Stromal cell of bone marrow (primary cell): ENCODE results near the gene LHCGR.
"Not testable (repeated sequence)": the region's sequence is repeated elsewhere in the genome, so short reads cannot be mapped to it uniquely, and the experiment has no call there.

Experiments
- DNase-seq: peaks from one replicate; pipeline ENCODE4 v3.0.0-alpha.2; 2012; ENCODE audit warnings: low read depth

Gene LHCGR

DNA sequence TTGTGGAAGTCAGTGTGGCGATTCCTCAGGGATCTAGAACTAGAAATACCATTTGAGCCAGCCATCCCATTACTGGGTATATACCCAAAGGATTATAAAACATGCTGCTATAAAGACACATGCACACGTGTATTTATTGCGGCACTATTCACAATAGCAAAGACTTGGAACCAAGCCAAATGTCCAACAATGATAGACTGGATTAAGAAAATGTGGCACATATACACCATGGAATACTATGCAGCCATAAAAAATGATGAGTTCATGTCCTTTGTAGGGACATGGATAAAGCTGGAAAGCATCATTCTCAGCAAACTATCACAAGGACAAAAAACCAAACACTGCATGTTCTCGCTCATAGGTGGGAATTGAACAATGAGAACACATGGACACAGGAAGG is 16.3 kb downstream of the LHCGR start:
- DNase-seq: not testable (repeated sequence)

DNA sequence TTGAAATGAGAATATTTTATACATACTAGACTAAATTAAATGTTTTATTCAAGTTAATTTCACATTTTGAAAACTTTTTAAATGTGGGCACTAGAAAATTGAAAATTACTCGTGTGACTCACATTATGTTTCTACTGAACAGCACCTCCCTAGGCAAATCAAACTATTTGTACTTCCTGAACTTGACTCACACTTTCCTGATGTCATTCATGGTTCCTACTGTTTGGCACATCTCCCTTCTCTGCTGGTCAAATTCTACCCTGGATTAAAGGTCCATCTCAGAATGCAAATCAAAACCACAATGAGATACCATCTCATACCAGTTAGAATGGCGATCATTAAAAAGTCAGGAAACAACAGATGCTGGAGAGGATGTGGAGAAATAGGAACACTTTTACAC is 16.7 kb downstream of the LHCGR start:
- DNase-seq: peak; percentile 43

- DNase-seq: no peak
Measured at GRCh38 chr2:48736251-48736650, 19.3 kb downstream of the LHCGR start.

- DNase-seq: no peak
Measured at GRCh38 chr2:48734576-48735303, 20.8 kb downstream of the LHCGR start.

DNA sequence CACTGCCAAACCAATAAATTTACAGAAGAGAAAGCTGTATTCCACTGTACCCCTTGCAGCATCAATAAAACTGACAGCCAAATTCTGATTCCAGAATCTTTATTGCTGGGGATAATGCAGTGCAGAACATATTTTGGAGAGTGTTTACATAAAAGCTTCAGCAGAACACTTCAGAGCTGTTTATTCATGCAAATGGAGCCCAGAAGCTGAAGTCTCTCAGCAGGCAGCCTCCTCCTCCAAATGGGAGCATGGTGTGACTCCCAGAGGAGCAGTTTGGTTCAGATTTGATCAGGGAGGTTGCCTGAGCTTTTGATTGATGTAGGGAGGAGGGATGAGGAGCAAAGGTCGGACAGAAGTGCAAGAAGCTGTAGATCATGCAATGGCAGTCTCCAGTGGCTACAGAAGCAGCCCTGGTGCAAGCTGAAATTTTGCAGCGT is 22.4 kb downstream of the LHCGR start:
- DNase-seq: no peak

DNA sequence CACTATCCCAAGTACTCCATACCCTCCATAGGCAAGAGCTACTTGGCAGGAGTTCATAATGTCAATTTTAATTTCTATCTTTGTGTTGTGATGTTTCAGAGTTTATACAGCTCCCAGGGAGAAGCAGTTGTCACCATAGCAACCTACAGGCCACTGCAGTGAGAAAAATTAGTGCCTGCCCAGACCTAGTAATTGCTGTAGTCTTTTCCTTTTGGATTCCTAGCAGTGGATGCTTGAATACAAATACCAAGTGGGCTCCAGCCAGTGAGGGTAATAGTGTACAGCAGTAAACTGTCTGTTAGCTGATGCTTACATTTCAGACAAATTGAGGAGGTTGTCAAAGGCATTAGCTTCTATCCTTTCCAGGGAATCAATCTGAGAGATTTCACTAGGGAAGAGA is 26.7 kb downstream of the LHCGR start:
- DNase-seq: no peak

GRCh38 chr2:48728295-48728694 is 27.2 kb downstream of the LHCGR start:
- no peak for DNase-seq

DNA sequence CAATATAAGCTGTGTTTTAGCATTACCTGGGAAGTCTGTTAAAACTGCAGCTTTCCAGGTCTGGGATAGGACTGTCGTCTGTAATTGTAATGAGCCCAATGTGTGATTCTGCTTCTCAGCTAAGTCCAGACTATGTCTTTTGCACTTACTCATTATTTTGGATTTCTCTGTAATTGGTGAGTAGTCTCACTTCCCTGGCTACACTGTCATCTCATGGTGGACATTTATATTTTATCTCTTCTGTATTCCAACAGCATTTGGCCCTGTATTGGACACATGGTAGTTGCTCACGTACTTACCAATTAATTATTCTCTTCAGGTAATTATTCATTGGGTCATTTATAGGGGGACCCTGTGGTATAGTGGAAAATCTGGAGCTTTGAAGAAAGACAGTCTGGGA is 28.0 kb downstream of the LHCGR start:
- DNase-seq: no peak

DNA sequence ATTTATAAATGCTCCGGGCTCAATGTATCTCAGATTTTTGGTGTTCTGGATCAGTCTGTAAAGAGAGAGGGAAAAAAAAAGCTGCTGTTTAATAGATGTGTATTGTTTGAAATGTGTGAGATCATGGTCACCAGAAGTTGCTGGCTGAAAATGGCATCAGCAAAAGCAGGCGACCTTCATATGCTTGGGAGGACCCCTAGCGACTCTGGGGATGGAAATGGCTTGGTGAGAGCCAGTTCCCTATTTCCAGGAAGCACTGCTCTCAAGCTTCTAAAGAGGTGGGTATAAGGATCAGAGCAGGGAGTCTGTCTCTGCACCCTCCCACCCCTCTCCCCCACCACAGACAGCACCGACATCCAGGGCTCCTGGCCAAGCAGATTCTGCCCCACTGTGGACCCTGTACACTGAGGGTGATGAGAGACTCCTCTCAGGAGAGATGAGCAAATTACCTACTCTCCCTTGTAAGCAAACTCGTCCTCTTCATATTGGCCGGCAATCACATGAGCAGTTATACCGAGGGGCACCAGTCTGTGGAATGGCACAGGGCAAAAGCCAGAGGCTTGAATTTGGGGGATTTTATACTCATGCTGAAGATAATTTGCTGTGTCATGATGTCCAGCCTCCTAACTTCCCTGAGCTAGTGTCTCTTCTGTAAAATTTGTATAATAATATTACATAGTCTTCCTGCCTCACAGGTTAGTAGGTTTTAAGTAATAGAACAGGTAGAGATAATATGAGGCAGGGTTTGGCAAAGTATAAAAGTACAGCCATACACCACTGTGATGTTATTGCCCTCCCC is 29.6 kb downstream of the LHCGR start:
- DNase-seq: no peak

DNA sequence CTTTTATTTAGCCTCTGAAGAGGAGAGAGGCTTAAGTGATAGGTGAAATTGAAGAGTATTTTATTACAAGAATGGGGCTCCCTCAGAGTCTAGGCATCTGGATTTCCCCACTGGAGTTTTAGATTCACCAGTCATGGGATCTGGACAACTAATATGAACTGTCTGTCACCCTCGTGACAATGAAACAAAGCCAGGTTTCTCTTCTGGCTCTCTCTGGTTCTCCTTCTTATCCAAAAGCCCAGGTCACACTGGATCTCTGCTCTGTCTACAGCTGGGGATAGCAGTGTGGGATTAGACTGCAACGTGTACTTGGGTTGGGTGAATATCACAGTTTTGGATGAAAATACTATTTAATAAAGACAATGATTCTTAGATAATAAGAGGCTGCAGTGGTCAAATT is 31.2 kb downstream of the LHCGR start:
- no peak for DNase-seq

- peak; percentile 76 for DNase-seq
Measured at GRCh38 chr2:48723129-48723528, 32.4 kb downstream of the LHCGR start.

- no peak for DNase-seq
Measured at GRCh38 chr2:48722391-48722790, 33.1 kb downstream of the LHCGR start.

DNA sequence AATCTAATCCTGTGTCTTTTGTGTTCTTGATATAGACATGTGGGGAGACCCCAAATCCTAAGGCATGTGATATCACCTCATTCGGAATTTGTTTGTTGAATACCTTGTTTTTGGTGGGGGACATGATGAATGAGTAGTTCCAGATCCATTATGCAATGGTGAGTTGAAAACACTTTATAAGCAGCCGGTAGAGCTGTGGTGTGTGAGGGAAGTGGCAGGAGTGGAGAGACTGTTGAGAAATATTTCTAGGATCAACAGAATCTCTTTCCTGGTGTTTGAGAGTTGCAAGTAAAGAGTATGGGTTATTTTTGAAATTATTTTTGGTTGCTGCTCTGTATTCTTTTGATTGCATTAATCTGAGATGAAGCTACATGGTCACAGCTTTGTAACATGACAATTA is 34.4 kb downstream of the LHCGR start:
- DNase-seq: no peak

- no peak for DNase-seq
Measured at GRCh38 chr2:48719480-48720177, 35.9 kb downstream of the LHCGR start.

DNA sequence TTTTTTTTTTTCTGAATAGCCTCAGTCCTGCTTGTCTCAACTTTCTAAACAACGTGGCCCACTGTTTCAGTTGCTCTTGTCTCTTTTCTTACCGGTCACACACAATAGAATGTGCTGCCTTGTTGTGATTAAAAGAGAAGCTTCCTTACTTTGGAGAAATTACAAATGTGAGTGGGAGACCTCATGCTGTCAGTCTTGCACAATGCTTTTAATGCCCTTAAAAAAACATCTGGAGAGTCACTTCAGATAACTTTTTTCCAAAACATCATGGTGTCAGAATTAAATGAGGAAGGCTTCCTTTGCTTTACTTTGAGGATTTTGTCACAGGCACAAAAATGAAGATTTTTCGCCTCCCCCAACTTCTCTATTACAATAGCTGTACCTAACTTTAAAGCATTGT is 37.7 kb downstream of the LHCGR start:
- DNase-seq: no peak

- no peak for DNase-seq
Measured at GRCh38 chr2:48715956-48716355, 39.6 kb downstream of the LHCGR start.

DNA sequence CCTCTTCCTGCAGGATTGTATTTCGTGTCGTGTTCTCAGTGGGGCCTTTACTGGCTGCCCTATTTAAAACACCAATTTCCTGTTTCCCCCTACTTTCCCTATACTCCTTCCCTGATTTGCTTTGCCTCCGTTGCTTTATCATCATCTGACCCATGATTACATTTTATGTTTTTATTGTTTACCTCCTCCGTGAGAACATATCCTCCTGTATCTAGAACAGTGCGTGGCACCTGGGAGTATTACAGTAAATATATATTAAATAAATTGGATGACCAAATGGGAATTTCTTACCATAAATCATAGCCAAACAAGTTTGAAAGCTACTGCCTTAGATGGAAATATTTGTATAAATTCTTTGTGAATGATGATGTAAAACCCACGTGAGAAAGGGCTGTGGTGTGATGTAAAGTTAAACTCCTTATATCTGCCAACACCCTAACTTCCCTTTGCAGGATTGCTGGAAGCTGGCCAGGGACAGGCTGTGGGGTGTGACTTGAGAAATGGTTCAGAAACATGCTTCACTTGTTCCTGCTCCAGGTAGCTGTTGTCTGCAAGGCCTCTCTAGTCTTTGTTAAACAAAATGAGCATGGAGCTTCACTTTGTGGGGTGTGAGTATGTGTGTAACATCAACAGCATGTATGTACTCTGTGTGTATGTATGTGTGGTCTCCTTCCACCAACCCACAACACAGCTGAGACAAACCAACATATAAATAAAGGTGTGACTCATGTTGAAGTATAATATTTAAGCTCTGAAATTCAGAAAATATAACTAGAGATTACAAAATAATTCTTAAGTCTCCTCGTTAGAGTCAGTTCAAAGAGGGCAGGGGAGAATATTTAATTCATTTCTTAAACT is 40.3 kb downstream of the LHCGR start:
- no peak for DNase-seq

GRCh38 chr2:48714245-48714644 is 41.3 kb downstream of the LHCGR start:
- no peak for DNase-seq

DNA sequence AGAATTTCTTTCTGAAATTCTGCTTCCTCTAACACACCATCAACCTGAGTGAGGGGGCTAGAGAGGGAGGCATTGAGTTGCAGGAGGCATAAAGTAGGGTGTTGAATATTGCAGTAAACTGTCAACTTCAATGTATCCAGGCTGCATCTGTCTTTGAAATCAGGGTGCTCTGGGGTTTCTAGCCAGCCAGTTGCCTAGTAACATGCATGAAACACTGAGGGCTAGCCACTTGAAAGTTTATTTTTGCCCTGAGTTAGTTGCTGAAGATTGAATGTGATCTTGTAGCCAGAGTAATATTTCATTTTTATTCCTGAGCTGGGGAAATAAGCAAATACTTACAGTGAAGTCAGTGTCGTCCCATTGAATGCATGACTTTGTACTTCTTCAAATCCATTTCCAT is 41.9 kb downstream of the LHCGR start:
- no peak for DNase-seq

DNA sequence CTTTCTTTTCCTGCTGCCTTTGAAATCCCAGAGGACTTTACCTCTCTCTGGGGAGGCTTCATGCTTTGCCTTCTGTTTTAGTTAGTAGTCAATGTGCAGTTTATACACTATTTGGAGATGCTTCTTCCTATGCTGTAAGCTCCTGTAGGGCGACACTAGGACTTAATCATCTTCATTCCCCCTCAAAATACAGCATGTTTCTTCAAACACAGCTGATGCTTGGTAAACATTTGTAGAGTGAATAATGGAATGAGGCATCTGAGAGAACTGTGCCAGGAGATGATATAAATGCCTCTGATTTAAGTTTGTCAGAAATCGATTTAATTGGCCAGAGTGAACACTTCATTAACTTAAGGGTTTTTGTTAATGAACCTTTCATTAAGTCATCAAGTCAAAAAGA is 43.4 kb downstream of the LHCGR start:
- no peak for DNase-seq

DNA sequence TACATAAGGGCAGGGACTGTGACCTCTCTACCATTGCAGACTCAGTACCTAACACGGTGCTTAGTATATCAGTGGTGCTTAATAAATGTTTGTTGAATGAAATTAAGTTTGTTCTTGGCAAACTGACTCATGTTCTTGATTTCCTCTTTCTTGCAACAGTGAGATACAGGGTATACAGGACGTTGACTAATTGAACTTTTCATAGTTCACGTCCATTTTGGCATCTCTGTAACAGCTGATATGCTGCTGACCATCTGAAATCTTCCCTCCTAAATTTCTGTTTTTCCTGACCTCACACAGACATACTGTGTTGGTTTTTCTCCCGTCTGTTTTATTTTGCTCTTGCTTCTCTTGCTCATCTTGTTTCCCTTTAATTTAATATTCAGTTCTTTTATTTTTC is 44.2 kb downstream of the LHCGR start:
- DNase-seq: no peak
